CD4-positive, CD25-positive, alpha-beta regulatory T cell (primary cell): ENCODE results near the gene RHBDF1. TPM values are rescaled to one million over a fixed set of nuclear protein-coding genes. Genes with fewer than 3 reads are reported as not detected.
"Not testable (repeated sequence)": the region's sequence is repeated elsewhere in the genome, so short reads cannot be mapped to it uniquely, and the experiment has no call there.

ENCODE experiments used
- ATAC-seq, 2 donors: fragments of 150-1000 bp; cut with Tn5 transposase; one replicate each; pipeline ENCODE4 v1.10.0; 2021; ENCODE audit warnings: low read depth in 2 of 2, moderate number of reproducible peaks in 2 of 2, moderate library complexity in 1 of 2
- DNase-seq, 3 donors: peaks; one replicate each; pipeline versions ENCODE4 v3.0.0 to v3.0.0-alpha.2; 2012 to 2022; ENCODE audit warnings: mixed read lengths in 1 of 3
- H3K27ac ChIP-seq: one replicate; pipeline ENCODE4 v1.7.0; 2013; ENCODE audit warnings: mild to moderate bottlenecking, low read length; ENCODE audit not compliant: insufficient read depth, poor library complexity, severe bottlenecking
- H3K27me3 ChIP-seq: one replicate; pipeline ENCODE4 v1.7.0; 2013; ENCODE audit warnings: low read length; ENCODE audit not compliant: control insufficient read depth, insufficient read depth
- H3K36me3 ChIP-seq: one replicate; pipeline ENCODE4 v1.7.0; 2013; ENCODE audit warnings: mild to moderate bottlenecking, low read length, moderate library complexity; ENCODE audit not compliant: control insufficient read depth, insufficient read depth
- H3K4me1 ChIP-seq: 2 replicates; pipeline ENCODE4 v1.7.0; 2013; ENCODE audit warnings: mild to moderate bottlenecking, low read length; ENCODE audit not compliant: insufficient read depth, control insufficient read depth, poor library complexity, severe bottlenecking
- H3K4me3 ChIP-seq: one replicate; pipeline ENCODE4 v1.7.0; 2013; ENCODE audit warnings: low read depth, mild to moderate bottlenecking, low read length, moderate library complexity
- H3K9me3 ChIP-seq, 2 experiments: 1 replicate in 1 of 2; 2 replicates in 1 of 2; pipeline ENCODE4 v1.7.0; 2013; ENCODE audit warnings: low read length in 2 of 2, mild to moderate bottlenecking in 1 of 2, moderate library complexity in 1 of 2; ENCODE audit not compliant: control insufficient read depth in 2 of 2
- H3K27ac Mint-ChIP-seq, 3 donors: one replicate each; pipeline ENCODE4 v1.8.0; 2020 to 2022; ENCODE audit warnings: mild to moderate bottlenecking in 3 of 3, mixed read lengths in 3 of 3, moderate library complexity in 2 of 3
- H3K27me3 Mint-ChIP-seq: one replicate; pipeline ENCODE4 v1.8.0; 2022; ENCODE audit warnings: mild to moderate bottlenecking, mixed read lengths
- H3K36me3 Mint-ChIP-seq: one replicate; pipeline ENCODE4 v1.8.0; 2020; ENCODE audit warnings: mixed read lengths
- H3K4me1 Mint-ChIP-seq, 4 donors: one replicate each; pipeline ENCODE4 v1.8.0; 2020 to 2022; ENCODE audit warnings: mixed read lengths in 4 of 4, mild to moderate bottlenecking in 1 of 4
- H3K4me3 Mint-ChIP-seq, 4 donors: one replicate each; pipeline ENCODE4 v1.8.0; 2020 to 2022; ENCODE audit warnings: mild to moderate bottlenecking in 4 of 4, mixed read lengths in 4 of 4, moderate library complexity in 3 of 4
- H3K9me3 Mint-ChIP-seq, 7 donors: one replicate each; pipeline ENCODE4 v1.8.0; 2020 to 2022; ENCODE audit warnings: mixed read lengths in 7 of 7, mild to moderate bottlenecking in 3 of 7, moderate library complexity in 2 of 7
- polyA plus RNA-seq, 4 donors: library from polyadenylated mRNA; unstranded; fragments of 300-500 nt; fragmentation: Illumina TruSeq; gene quantifications; one replicate each; pipeline ENCODE4 v1.2.3, GENCODE V29; 2021
- total RNA-seq: library from RNA; stranded (reverse); gene quantifications from one replicate; pipeline ENCODE4 v1.2.3, GENCODE V29; 2022

The RHBDF1 gene
- total and polyA plus RNA-seq, 5 donors from 2014 or later, result 0.67 TPM; not detected in 4

- H3K4me3 Mint-ChIP-seq, H3K9me3 ChIP-seq, H3K27me3 ChIP-seq, H3K27ac Mint-ChIP-seq, ATAC-seq, H3K4me1 ChIP-seq, DNase-seq, H3K36me3 ChIP-seq, H3K36me3 Mint-ChIP-seq, H3K27me3 Mint-ChIP-seq, H3K4me1 Mint-ChIP-seq, H3K9me3 Mint-ChIP-seq, H3K27ac ChIP-seq, H3K4me3 ChIP-seq: not testable (repeated sequence)
Observed at GRCh38 chr16:17062-17765, 55.2 kb downstream of the RHBDF1 start.

- peak overlapping the region in 1 of 3 donors; percentile 38 for H3K27ac Mint-ChIP-seq
- H3K36me3 Mint-ChIP-seq, H3K4me1 ChIP-seq, H3K27me3 Mint-ChIP-seq, H3K9me3 Mint-ChIP-seq, H3K4me1 Mint-ChIP-seq, H3K27ac ChIP-seq, H3K4me3 ChIP-seq, H3K36me3 ChIP-seq, H3K9me3 ChIP-seq, H3K27me3 ChIP-seq: not testable (repeated sequence)
- peak; percentile 42 to 43 for ATAC-seq
- DNase-seq, result peak in 2 of 3 donors; percentile 78 to 91
- H3K4me3 Mint-ChIP-seq, result peak overlapping the region in 1 of 4 donors; percentile 90
Observed at GRCh38 chr16:10772-11171, 61.7 kb downstream of the RHBDF1 start.

- peak; percentile 93 for ATAC-seq
Observed at GRCh38 chr16:9903-10665, 62.3 kb downstream of the RHBDF1 start.

More at GRCh38 chr16:9903-10665, 62.3 kb downstream of the RHBDF1 start:
- Histone ChIP-seq H3K4me3 (no peak overlapping the region), H3K9me3 (no peaks in the 10 kb centered on the region), H3K27ac (no peak overlapping the region), H3K27me3 (no peaks in the 10 kb centered on the region), H3K4me1 (no peaks in the 10 kb centered on the region), H3K36me3 (no peaks in the 10 kb centered on the region)
- no peak for DNase-seq
- Mint-ChIP-seq H3K36me3 (no peaks in the 10 kb centered on the region), H3K9me3 (no peaks in the 10 kb centered on the region), H3K4me3 (peak overlapping the region; percentile 51 to 90 (median 65)), H3K27ac (no peak overlapping the region), H3K27me3 (no peaks in the 10 kb centered on the region), H3K4me1 (no peaks in the 10 kb centered on the region)

Other genes with a start within 250 kb of the RHBDF1 start
- gene POLR3K, start 19.0 kb downstream of the RHBDF1 start, total RNA-seq, result 12.7 TPM
- 10 to 100 TPM; 37.5 to 50.4 (median 48.6) TPM for gene POLR3K, start 19.0 kb downstream of the RHBDF1 start, polyA plus RNA-seq
- 9.4 TPM for gene SNRNP25, start 18.8 kb downstream of the RHBDF1 start, total RNA-seq
- gene SNRNP25, start 18.8 kb downstream of the RHBDF1 start, polyA plus RNA-seq, result 10 to 100 TPM; 16.6 to 29.1 (median 21.2) TPM
- 29.2 TPM for gene MPG, start 5.6 kb upstream of the RHBDF1 start, total RNA-seq
- 10 to 100 TPM; 62.2 to 82.7 (median 81.8) TPM for gene MPG, start 5.6 kb upstream of the RHBDF1 start, polyA plus RNA-seq
- gene NPRL3, start 66.0 kb upstream of the RHBDF1 start, total RNA-seq, result 23.1 TPM
- 1 to 10 TPM; 6.5 to 9.2 (median 8.2) TPM for gene NPRL3, start 66.0 kb upstream of the RHBDF1 start, polyA plus RNA-seq
- gene HBZ, start 80.0 kb upstream of the RHBDF1 start, total RNA-seq, result not detected
- not detected for gene HBZ, start 80.0 kb upstream of the RHBDF1 start, polyA plus RNA-seq
- gene HBM, start 93.3 kb upstream of the RHBDF1 start, total RNA-seq, result not detected
- not detected for gene HBM, start 93.3 kb upstream of the RHBDF1 start, polyA plus RNA-seq
- 0.86 TPM for gene HBA2, start 100.2 kb upstream of the RHBDF1 start, total RNA-seq
- 1 to 10 TPM in 1 of 4 donors, under 1 TPM in 2, not detected in 1; 0.41 to 1.2 (median 0.99) TPM for gene HBA2, start 100.2 kb upstream of the RHBDF1 start, polyA plus RNA-seq
- gene HBA1, start 104.0 kb upstream of the RHBDF1 start, total RNA-seq, result not detected
- gene HBA1, start 104.0 kb upstream of the RHBDF1 start, polyA plus RNA-seq, result under 1 TPM in 1 of 4 donors, not detected in 3; 0.41 TPM
- not detected for gene HBQ1, start 107.8 kb upstream of the RHBDF1 start, total RNA-seq
- gene HBQ1, start 107.8 kb upstream of the RHBDF1 start, polyA plus RNA-seq, result not detected
- 152 TPM for gene LUC7L, start 156.8 kb upstream of the RHBDF1 start, total RNA-seq
- gene LUC7L, start 156.8 kb upstream of the RHBDF1 start, polyA plus RNA-seq, result 10 to 100 TPM in 1 of 4 donors, 1 to 10 TPM in 3; 8.9 to 10.9 (median 9.8) TPM
- gene FAM234A, start 162.2 kb upstream of the RHBDF1 start, total RNA-seq, result 26.5 TPM
- 10 to 100 TPM; 15.3 to 23.9 (median 21.7) TPM for gene FAM234A, start 162.2 kb upstream of the RHBDF1 start, polyA plus RNA-seq
- gene RGS11, start 203.3 kb upstream of the RHBDF1 start, total RNA-seq, result not detected
- not detected for gene RGS11, start 203.3 kb upstream of the RHBDF1 start, polyA plus RNA-seq
- not detected for gene ARHGDIG, start 208.0 kb upstream of the RHBDF1 start, total RNA-seq
- gene ARHGDIG, start 208.0 kb upstream of the RHBDF1 start, polyA plus RNA-seq, result not detected
- gene PDIA2, start 210.5 kb upstream of the RHBDF1 start, total RNA-seq, result not detected
- gene PDIA2, start 210.5 kb upstream of the RHBDF1 start, polyA plus RNA-seq, result not detected